ENCODE measurements around the gene ENOSF1. TPM values are rescaled to one million over a fixed set of nuclear protein-coding genes. Genes with fewer than 3 reads are reported as not detected.
A peak's percentile ranks its signal among the peaks of the same experiment; 100 is the strongest.

The ENOSF1 gene
- total and polyA plus RNA-seq, 2 of the 13 experiments (the other 11 are each of a cell fraction or from before 2014, with no cell fraction given) = 37.6 to 40.1 TPM

- TF ChIP-seq, protein P1, sequence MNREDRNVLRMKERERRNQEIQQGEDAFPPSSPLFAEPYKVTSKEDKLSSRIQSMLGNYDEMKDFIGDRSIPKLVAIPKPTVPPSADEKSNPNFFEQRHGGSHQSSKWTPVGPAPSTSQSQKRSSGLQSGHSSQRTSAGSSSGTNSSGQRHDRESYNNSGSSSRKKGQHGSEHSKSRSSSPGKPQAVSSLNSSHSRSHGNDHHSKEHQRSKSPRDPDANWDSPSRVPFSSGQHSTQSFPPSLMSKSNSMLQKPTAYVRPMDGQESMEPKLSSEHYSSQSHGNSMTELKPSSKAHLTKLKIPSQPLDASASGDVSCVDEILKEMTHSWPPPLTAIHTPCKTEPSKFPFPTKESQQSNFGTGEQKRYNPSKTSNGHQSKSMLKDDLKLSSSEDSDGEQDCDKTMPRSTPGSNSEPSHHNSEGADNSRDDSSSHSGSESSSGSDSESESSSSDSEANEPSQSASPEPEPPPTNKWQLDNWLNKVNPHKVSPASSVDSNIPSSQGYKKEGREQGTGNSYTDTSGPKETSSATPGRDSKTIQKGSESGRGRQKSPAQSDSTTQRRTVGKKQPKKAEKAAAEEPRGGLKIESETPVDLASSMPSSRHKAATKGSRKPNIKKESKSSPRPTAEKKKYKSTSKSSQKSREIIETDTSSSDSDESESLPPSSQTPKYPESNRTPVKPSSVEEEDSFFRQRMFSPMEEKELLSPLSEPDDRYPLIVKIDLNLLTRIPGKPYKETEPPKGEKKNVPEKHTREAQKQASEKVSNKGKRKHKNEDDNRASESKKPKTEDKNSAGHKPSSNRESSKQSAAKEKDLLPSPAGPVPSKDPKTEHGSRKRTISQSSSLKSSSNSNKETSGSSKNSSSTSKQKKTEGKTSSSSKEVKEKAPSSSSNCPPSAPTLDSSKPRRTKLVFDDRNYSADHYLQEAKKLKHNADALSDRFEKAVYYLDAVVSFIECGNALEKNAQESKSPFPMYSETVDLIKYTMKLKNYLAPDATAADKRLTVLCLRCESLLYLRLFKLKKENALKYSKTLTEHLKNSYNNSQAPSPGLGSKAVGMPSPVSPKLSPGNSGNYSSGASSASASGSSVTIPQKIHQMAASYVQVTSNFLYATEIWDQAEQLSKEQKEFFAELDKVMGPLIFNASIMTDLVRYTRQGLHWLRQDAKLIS (CRISPR knock-in tag; IDR thresholded peaks at IDR 0.05) = 0 out of 2 replicates have a peak, but pooled peaks have one; percentile 86
- no peak for TF ChIP-seq SUZ12 (IDR thresholded peaks at IDR 0.05; ENCODE audit: low read depth, low read length)
- no peak for TF ChIP-seq PHB2 (IDR thresholded peaks at IDR 0.05; ENCODE audit: partially characterized antibody)
- 0 out of 2 replicates have a peak, but pooled peaks have one; percentile 61 for TF ChIP-seq ZBTB34 (CRISPR knock-in tag; IDR thresholded peaks at IDR 0.05)
- peak; percentile 93 to 95 for TF ChIP-seq POLR2A (IDR thresholded peaks at IDR 0.05; ENCODE audit: insufficient read depth in 1 of 2, low read depth in 2 of 2, low read length in 2 of 2)
- TF ChIP-seq, protein P2, sequence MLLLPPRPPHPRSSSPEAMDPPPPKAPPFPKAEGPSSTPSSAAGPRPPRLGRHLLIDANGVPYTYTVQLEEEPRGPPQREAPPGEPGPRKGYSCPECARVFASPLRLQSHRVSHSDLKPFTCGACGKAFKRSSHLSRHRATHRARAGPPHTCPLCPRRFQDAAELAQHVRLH (CRISPR knock-in tag; IDR thresholded peaks at IDR 0.05; ENCODE audit: borderline replicate concordance, low read depth) = no peak
- no peak for TF ChIP-seq TCF12 (IDR thresholded peaks at IDR 0.05)
- TF ChIP-seq TCF12 (CRISPR knock-in tag; IDR thresholded peaks at IDR 0.05) = 0 out of 2 replicates have a peak, but pooled peaks have one; percentile 38
- TF ChIP-seq ZNF629 (CRISPR knock-in tag; conservative IDR thresholded peaks at IDR 0.05) = peak; percentile 23; the same call in 1 of the 2 replicates
- TF ChIP-seq ZNF460 (CRISPR knock-in tag; IDR thresholded peaks at IDR 0.05; ENCODE audit: borderline replicate concordance) = peak; percentile 24; the same call in 1 of the 2 replicates
- TF ChIP-seq, protein P3, sequence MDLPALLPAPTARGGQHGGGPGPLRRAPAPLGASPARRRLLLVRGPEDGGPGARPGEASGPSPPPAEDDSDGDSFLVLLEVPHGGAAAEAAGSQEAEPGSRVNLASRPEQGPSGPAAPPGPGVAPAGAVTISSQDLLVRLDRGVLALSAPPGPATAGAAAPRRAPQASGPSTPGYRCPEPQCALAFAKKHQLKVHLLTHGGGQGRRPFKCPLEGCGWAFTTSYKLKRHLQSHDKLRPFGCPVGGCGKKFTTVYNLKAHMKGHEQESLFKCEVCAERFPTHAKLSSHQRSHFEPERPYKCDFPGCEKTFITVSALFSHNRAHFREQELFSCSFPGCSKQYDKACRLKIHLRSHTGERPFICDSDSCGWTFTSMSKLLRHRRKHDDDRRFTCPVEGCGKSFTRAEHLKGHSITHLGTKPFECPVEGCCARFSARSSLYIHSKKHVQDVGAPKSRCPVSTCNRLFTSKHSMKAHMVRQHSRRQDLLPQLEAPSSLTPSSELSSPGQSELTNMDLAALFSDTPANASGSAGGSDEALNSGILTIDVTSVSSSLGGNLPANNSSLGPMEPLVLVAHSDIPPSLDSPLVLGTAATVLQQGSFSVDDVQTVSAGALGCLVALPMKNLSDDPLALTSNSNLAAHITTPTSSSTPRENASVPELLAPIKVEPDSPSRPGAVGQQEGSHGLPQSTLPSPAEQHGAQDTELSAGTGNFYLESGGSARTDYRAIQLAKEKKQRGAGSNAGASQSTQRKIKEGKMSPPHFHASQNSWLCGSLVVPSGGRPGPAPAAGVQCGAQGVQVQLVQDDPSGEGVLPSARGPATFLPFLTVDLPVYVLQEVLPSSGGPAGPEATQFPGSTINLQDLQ (CRISPR knock-in tag; IDR thresholded peaks at IDR 0.05) = no peak
- TF ChIP-seq MED1 (CRISPR knock-in tag; IDR thresholded peaks at IDR 0.05) = peak; percentile 68
- 0 out of 2 replicates have a peak, but pooled peaks have one; percentile 73 for TF ChIP-seq RELA (CRISPR knock-in tag; IDR thresholded peaks at IDR 0.05)
- TF ChIP-seq, protein P4, sequence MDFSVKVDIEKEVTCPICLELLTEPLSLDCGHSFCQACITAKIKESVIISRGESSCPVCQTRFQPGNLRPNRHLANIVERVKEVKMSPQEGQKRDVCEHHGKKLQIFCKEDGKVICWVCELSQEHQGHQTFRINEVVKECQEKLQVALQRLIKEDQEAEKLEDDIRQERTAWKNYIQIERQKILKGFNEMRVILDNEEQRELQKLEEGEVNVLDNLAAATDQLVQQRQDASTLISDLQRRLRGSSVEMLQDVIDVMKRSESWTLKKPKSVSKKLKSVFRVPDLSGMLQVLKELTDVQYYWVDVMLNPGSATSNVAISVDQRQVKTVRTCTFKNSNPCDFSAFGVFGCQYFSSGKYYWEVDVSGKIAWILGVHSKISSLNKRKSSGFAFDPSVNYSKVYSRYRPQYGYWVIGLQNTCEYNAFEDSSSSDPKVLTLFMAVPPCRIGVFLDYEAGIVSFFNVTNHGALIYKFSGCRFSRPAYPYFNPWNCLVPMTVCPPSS (IDR thresholded peaks at IDR 0.05) = no peak
- no peak for TF ChIP-seq GLI4 (CRISPR knock-in tag; IDR thresholded peaks at IDR 0.05; ENCODE audit: borderline replicate concordance)
- no peak for TF ChIP-seq RFX3 (CRISPR knock-in tag; IDR thresholded peaks at IDR 0.05)
- peak; percentile 56; the same call in 1 of the 2 replicates for TF ChIP-seq IRF9 (CRISPR knock-in tag; IDR thresholded peaks at IDR 0.05; ENCODE audit: borderline replicate concordance)
- peak; percentile 8; the same call in 1 of the 2 replicates for TF ChIP-seq SIX4 (CRISPR knock-in tag; IDR thresholded peaks at IDR 0.05)
These were observed 54.2 kb downstream of the ENOSF1 start (continued) for GRCh38 chr18:658001-658946.

Data from HepG2 (cell line).